HG03521 (cell line): Measurements from ENCODE around the gene ECHDC1.
A peak's percentile ranks its signal among the peaks of the same experiment; 100 is the strongest.
"Not testable (repeated sequence)": the region's sequence is repeated elsewhere in the genome, so short reads cannot be mapped to it uniquely, and the experiment has no call there.

Source experiments
- ATAC-seq: cut with Tn5 transposase; IDR thresholded peaks from one replicate; pipeline ENCODE4 v1.9.1; 2021; ENCODE audit warnings: mild to moderate bottlenecking, moderate library complexity; ENCODE audit not compliant: unreplicated experiment

Gene ECHDC1

GRCh38 chr6:127342296-127342945 lies 988 bp downstream of the ECHDC1 start:
- ATAC-seq, result no peak

- peak; percentile 34 for ATAC-seq
Measured at GRCh38 chr6:127341471-127342202, 1.8 kb downstream of the ECHDC1 start.

- no peak for ATAC-seq
Measured at GRCh38 chr6:127340171-127340570, 3.2 kb downstream of the ECHDC1 start.

DNA sequence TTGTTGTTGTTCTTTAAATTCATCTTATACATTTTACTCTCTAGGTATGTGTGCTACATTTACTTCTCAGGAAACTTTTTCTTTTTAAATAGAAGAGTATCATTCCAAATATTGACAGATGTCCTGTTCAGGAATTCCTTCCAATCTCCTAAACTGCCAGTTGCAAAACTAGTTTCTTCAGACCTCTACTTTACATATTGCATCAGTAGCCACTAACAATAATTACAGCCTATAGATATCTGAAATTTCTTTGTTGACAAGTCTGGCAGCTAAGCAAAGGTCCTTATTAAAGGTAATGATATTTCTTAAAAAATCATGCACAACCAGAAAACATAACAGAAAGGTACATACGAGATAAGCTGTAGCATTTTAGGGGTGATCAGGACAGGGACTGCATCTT lies 4.5 kb downstream of the ECHDC1 start:
- no peak for ATAC-seq

- ATAC-seq, result no peak
Measured at GRCh38 chr6:127332383-127332961, 10.9 kb downstream of the ECHDC1 start.

DNA sequence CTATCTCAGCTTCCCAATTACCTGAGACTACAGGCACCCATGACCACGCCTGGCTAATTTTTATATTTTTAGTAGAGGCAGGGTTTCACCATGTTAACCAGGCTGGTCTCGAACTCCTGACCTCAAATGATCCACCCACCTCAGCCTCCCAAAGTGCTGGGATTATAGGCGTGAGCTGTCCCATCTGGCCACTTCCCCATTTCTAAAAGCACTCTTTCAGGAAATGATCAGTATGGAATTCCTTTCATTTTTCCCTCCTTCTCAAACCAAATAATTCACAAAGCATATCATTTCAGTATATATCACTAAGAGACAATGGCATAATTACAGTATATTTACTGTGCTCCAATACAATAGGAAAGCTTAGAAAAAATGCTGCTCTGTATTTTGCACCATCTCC lies 12.2 kb downstream of the ECHDC1 start:
- ATAC-seq, result not testable (repeated sequence)

- no peak for ATAC-seq
Measured at GRCh38 chr6:127328043-127328609, 15.3 kb downstream of the ECHDC1 start.

DNA sequence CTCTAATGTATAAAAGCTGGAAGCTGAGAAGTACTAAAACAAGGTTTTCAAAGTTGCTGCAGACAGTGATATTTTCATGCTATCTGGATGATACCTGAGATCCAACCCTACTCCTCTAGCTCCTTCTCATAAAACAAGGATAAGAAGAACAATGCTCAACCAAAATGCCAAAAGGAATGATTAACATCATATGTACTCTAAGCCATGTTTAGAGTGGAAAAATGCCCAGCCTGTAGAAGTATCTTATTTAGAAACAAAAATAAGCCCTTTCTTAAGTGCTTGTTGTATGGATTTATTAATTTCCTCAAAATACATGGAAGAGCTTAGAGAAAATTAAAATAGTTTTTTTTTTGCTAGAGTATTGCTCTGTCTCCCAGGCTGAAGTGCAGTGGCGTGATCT lies 23.7 kb downstream of the ECHDC1 start:
- no peak for ATAC-seq

DNA sequence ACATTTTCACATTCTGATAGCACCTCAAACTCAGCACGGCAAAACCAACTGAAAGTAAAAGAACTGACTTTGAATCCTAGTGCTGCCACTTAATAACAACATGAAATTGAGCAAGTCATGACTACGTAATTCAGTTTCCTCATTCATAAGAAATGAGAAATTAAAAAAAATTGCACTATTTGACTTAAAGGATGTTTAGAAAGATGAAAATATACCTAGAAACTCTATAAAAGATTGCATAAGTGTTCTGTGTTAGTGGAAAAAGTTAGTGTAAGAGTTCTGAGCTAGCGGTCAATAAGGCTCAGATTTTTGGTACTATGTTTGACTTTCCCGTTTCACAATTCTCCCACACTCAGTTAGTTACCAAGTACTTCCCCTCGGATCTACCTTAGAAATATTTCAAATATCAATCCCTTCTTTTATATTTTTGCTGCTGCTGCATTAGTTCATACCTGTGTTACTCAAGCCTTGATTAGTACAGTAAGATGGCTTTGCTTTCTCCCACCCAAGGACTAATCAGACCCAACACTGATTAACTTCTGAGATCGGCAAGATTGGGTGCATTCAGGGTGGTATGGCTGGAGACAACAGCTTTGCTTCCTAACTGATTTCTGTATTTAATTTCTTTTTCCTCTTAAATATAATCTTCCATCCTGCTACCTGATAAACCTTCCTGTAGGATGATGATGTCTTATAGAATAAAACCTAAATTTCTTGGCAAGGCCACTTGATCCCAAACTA lies 25.9 kb downstream of the ECHDC1 start:
- ATAC-seq, result no peak

DNA sequence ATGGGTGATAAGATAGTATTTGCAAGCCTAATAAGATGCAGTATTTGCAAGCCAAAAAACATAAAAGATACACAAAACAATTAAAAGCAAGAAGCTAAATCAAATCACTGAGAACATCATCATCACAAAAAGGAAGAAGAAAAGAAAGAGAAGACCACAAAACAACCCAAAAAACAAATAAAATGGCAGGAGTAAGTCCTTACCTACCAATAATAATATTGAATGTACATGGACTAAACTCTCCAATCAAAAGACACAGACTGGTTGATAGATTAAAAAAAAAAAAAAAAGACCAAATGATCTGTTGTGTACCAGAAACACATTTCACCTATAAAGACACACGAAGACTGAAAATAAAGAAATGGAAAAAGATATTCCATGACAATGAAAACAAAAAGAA lies 37.7 kb downstream of the ECHDC1 start:
- ATAC-seq, result no peak

DNA sequence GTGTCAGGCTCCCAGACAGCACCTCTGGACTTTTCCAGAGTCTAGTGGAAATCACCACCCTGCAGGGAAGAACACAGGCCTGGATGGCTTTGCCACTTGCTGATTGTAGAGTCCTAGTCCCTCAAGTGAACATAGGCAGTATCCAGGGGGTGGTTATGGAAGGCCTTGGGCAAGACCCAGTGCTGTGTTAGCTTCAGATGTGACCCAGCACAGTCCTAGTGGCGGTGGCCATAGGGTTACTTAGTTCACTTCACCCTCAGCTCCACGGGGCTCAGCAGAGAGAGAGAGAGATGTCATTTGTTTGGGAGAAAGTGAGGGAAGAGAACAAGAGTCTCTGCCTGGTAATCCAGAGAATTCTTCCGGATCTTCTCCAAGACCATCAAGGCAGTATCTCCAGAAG lies 39.5 kb downstream of the ECHDC1 start:
- no peak for ATAC-seq

GRCh38 chr6:127302728-127303660 lies 40.4 kb downstream of the ECHDC1 start:
- ATAC-seq, result peak; percentile 74

DNA sequence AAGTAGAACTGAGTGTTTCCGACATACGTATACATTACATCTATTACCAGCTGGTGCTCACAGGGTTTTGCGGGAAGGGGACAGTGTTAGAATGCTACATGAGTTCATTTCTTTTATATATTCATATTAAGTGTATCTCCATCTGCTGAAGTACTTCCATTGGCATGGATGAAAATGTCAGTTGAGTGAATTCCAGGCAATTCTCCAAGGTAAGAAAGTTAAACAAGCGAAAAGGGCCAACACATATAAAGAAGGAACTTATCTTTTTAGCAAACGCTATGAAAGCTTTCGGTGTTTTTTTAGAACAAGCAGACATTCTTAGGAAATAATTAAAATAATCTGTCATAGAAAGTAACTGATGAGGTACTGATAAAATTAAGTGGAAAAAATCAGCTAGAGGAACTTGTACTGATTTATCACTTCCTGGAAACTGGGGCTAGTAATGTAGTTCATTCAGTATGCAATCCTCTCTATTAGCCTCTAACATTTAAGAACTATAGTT lies 42.2 kb downstream of the ECHDC1 start:
- no peak for ATAC-seq

DNA sequence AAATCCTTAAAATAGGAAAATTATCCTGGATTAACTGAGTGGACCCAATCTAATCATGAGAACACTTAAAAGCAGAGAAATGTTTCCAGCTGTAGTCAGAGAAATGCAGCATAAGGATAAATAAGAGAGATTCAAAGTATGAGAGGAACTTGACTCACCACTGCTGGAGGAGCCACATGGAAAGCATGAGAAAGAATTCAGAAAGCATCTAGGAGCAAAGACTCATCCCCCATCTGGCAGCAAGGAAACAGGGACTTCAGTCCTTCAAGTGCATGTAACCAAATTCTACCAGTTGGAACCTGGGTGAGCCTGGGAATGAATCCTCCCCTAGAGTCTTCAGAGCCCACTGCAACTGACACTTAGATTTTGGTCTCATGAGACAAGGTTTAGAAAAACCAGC lies 43.0 kb downstream of the ECHDC1 start:
- ATAC-seq, result no peak

DNA sequence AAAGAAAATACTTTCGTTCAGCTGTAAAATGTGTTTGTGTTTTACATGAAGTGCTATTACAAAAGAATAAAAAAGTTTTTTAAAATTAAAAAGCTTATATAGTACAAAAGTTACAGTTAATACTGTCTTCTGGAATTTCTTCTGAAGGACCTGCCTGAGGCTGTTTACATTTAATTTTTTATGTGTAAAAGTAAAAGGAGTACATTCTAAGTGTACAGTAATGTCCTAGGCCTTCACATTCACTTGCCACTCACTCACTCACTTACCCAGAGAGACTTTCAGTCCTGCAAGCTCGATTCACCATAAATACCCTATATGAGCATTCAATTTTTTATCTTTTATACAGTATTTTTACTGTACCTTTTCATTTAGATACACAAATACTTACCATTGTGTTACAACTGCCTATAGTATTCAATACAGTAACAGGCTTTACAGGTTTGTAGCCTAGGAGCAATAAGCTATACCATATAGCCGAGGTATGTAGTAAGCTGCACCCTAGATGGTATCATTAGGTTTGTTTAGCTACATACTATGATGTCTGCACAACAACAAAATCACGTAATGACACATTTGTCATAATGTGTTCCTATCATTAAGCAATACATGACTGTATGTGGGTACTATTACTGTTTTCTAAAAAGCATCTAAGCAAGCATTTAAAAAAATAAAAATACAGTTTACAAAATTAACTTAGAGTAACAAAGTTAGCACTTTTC lies 43.7 kb downstream of the ECHDC1 start:
- no peak for ATAC-seq

DNA sequence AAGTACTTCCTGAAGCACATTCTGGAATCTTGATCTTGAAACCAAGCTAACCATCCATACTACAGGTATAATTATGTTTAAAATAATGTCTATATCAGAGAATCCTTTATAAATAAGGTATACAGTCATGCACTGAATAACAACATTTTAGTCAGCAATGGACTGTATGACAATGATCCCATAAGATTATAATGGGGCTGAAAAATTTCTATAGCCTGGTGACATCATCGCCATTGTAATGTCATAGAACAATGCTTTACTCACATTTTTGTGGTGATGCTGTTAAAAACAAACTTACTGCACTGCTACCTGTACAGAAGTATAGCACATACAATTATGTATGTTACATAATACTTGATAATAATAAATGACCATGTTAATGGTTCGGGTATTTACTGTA lies 44.9 kb downstream of the ECHDC1 start:
- no peak for ATAC-seq

- ATAC-seq, result no peak
Measured at GRCh38 chr6:127297502-127298070, 45.8 kb downstream of the ECHDC1 start.

DNA sequence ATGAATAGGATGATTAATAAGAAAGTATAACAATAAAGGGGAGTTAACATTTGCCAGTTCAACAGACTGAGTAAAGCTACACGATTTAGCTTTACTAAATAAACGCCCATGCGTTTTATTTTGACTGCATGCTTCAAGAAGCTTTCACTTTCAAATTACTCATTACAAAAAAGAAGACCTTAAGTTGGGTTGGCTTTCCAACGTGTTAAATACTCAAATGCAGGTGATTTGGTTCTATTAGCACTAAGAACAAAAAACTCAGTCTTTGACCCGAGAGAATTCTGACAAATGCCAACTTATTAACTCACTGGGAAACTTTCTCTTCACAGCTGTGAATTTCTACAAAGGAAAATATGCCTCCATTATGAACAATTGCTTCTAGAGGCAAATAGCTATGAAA lies 51.9 kb downstream of the ECHDC1 start:
- peak; percentile 73 for ATAC-seq
